VCaP (cell line): ENCODE results near the gene VSX1.

ENCODE experiments used
- H3K27ac ChIP-seq: fragments of 450-650 bp; 2 replicates; pipeline ENCODE4 v1.5.1; 2017
- CTCF ChIP-seq: fragments of 450-650 bp; conservative IDR thresholded peaks from 2 replicates; pipeline ENCODE4 v1.5.1; 2017; ENCODE audit warnings: mild to moderate bottlenecking, moderate library complexity

The VSX1 gene

GRCh38 chr20:25039697-25040437 lies 42.1 kb downstream of the VSX1 start:
- TF ChIP-seq CTCF: no peak
- peak overlapping the region; percentile 99 for H3K27ac ChIP-seq

- peak overlapping the region; percentile 99 for H3K27ac ChIP-seq
- TF ChIP-seq CTCF: no peak
These were observed 43.3 kb downstream of the VSX1 start for GRCh38 chr20:25038591-25039015.

GRCh38 chr20:25038103-25038410 lies 43.9 kb downstream of the VSX1 start:
- TF ChIP-seq CTCF: no peak
- peak overlapping the region; percentile 99 for H3K27ac ChIP-seq

- H3K27ac ChIP-seq: peak overlapping the region; percentile 99
- no peak for TF ChIP-seq CTCF
These were observed 44.4 kb downstream of the VSX1 start for GRCh38 chr20:25037288-25038102.

- peak overlapping the region; percentile 99 for H3K27ac ChIP-seq
- no peak for TF ChIP-seq CTCF
These were observed 45.5 kb downstream of the VSX1 start for GRCh38 chr20:25036331-25036936.

DNA sequence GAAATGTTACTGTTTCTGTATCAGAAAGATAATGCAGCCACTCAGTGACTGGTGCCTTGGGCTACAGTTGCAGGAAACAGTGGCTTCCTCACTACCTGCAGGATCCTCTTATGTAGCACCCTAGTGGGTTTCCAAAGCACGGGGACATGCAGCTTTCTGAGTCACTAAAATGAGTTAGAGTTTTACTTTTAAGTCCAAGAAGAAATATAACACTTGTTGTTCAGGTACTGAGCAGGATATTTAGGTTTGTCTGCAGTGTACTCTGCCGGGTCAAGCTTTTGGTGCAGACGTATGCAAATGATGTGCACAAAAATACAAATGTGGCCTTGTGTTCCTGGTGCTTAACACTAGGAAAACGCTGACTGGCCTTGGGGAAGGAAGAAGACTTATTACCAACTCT lies 46.0 kb downstream of the VSX1 start:
- peak overlapping the region; percentile 99 for H3K27ac ChIP-seq
- TF ChIP-seq CTCF: no peak

DNA sequence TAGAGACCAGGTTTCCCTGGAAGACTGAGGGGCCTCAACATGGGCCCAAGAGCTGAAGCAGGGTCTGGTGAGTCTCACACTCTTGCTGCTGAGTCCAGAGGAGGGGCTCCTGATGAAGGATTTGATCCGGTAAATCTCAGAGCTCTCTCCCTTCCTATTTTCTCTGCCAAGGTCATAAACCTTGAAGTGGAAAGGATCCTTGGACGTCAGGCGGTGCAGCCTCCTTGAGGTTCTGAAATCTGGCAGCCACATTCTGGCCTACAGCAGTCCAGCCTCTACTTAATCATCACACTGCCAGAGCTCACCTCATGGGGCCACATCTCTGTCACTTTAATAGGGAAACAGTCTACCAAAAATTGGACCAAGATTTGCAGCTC lies 48.0 kb downstream of the VSX1 start:
- H3K27ac ChIP-seq: peak overlapping the region; percentile 58
- TF ChIP-seq CTCF: no peak
